NT2/D1 (cell line): ENCODE results near the gene MAD1L1.

Source experiments
- DNase-seq: peaks from one replicate; pipeline ENCODE4 v3.0.0-alpha.2; 2011; ENCODE audit warnings: low read depth, low spot score
- H3K27me3 ChIP-seq: 2 replicates; pipeline ENCODE4 v1.6.0; 2011; ENCODE audit warnings: mild to moderate bottlenecking; ENCODE audit not compliant: insufficient read length, insufficient read depth
- H3K36me3 ChIP-seq: 2 replicates; pipeline ENCODE4 v1.6.1; 2011; ENCODE audit warnings: mild to moderate bottlenecking, low read length, mixed read lengths; ENCODE audit not compliant: insufficient read depth, insufficient read length
- H3K4me1 ChIP-seq: 2 replicates; pipeline ENCODE4 v1.5.1; 2011; ENCODE audit not compliant: insufficient read depth, insufficient read length
- H3K4me3 ChIP-seq: 2 replicates; pipeline ENCODE4 v1.5.1; 2011; ENCODE audit warnings: low read depth; ENCODE audit not compliant: insufficient read length
- H3K9ac ChIP-seq: 2 replicates; pipeline ENCODE4 v1.6.0; 2011; ENCODE audit warnings: low read depth; ENCODE audit not compliant: insufficient read length
- H3K9me3 ChIP-seq: 2 replicates; pipeline ENCODE4 v1.5.1; 2011; ENCODE audit warnings: mild to moderate bottlenecking, low read length; ENCODE audit not compliant: insufficient read depth
- SUZ12 ChIP-seq: IDR thresholded peaks from 2 replicates; pipeline ENCODE4 v1.6.1; 2011; ENCODE audit not compliant: insufficient read length, insufficient read depth; ENCODE audit errors: extremely low read depth
- YY1 ChIP-seq: IDR thresholded peaks from 2 replicates; pipeline ENCODE4 v1.6.1; 2011; ENCODE audit not compliant: insufficient read length, insufficient read depth
- ZNF274 ChIP-seq: IDR thresholded peaks from 2 replicates; pipeline ENCODE4 v1.6.1; 2011; ENCODE audit warnings: mild to moderate bottlenecking, low read depth, low read length

Gene MAD1L1

GRCh38 chr7:1787681-1788235 is 445.0 kb downstream of the MAD1L1 start:
- Histone ChIP-seq H3K9ac (no peak overlapping the region), H3K4me3 (no peak overlapping the region), H3K36me3 (no peaks in the 10 kb centered on the region), H3K27me3 (no peaks in the 10 kb centered on the region), H3K9me3 (peaks cover 12% of the 10 kb centered on the region), H3K4me1 (no peaks in the 10 kb centered on the region)
- DNase-seq: no peak
- no peak for TF ChIP-seq ZNF274
- no peak for TF ChIP-seq SUZ12
- TF ChIP-seq YY1: no peak

GRCh38 chr7:1787241-1787640 is 445.5 kb downstream of the MAD1L1 start:
- H3K4me1 ChIP-seq: no peaks in the 10 kb centered on the region
- H3K36me3 ChIP-seq: no peaks in the 10 kb centered on the region
- no peak overlapping the region for H3K4me3 ChIP-seq
- H3K27me3 ChIP-seq: no peaks in the 10 kb centered on the region
- no peak for DNase-seq
- H3K9me3 ChIP-seq: peaks cover 12% of the 10 kb centered on the region
- TF ChIP-seq YY1 (no peak), SUZ12 (no peak), ZNF274 (no peak)
- H3K9ac ChIP-seq: no peak overlapping the region

GRCh38 chr7:1785839-1786238 is 446.9 kb downstream of the MAD1L1 start:
- no peaks in the 10 kb centered on the region for H3K4me1 ChIP-seq
- no peaks in the 10 kb centered on the region for H3K36me3 ChIP-seq
- H3K9ac ChIP-seq: no peak overlapping the region
- TF ChIP-seq SUZ12 (no peak), YY1 (no peak), ZNF274 (no peak)
- no peaks in the 10 kb centered on the region for H3K27me3 ChIP-seq
- no peak for DNase-seq
- H3K9me3 ChIP-seq: peaks cover 12% of the 10 kb centered on the region
- no peak overlapping the region for H3K4me3 ChIP-seq

- Histone ChIP-seq H3K9ac (no peak overlapping the region), H3K4me1 (no peaks in the 10 kb centered on the region), H3K4me3 (no peak overlapping the region), H3K9me3 (peaks cover 20% of the 10 kb centered on the region), H3K36me3 (no peaks in the 10 kb centered on the region), H3K27me3 (peaks cover 3% of the 10 kb centered on the region)
- no peak for TF ChIP-seq YY1
- DNase-seq: no peak
These were observed 451.4 kb downstream of the MAD1L1 start for GRCh38 chr7:1781369-1781768.

- Histone ChIP-seq H3K27me3 (peaks cover 3% of the 10 kb centered on the region), H3K4me3 (no peak overlapping the region), H3K36me3 (no peaks in the 10 kb centered on the region), H3K4me1 (no peaks in the 10 kb centered on the region), H3K9ac (no peak overlapping the region), H3K9me3 (peaks cover 18% of the 10 kb centered on the region)
- DNase-seq: no peak
- no peak for TF ChIP-seq YY1
- TF ChIP-seq ZNF274: no peak
- no peak for TF ChIP-seq SUZ12
These were observed 453.3 kb downstream of the MAD1L1 start for GRCh38 chr7:1779445-1779844.

GRCh38 chr7:1777122-1777521 is 455.6 kb downstream of the MAD1L1 start:
- TF ChIP-seq ZNF274 (no peak), SUZ12 (no peak), YY1 (no peak)
- H3K9me3 ChIP-seq: peaks cover 18% of the 10 kb centered on the region
- no peak for DNase-seq

GRCh38 chr7:1775389-1775788 is 457.4 kb downstream of the MAD1L1 start:
- DNase-seq: no peak
- peaks cover 3% of the 10 kb centered on the region for H3K27me3 ChIP-seq
- H3K4me1 ChIP-seq: no peaks in the 10 kb centered on the region
- H3K36me3 ChIP-seq: no peaks in the 10 kb centered on the region
- no peak overlapping the region for H3K4me3 ChIP-seq
- peaks cover 18% of the 10 kb centered on the region for H3K9me3 ChIP-seq
- TF ChIP-seq YY1 (no peak), SUZ12 (no peak), ZNF274 (no peak)
- H3K9ac ChIP-seq: no peak overlapping the region

More at GRCh38 chr7:1777122-1777521, 455.6 kb downstream of the MAD1L1 start:
- Histone ChIP-seq H3K4me3 (no peak overlapping the region), H3K27me3 (peaks cover 3% of the 10 kb centered on the region), H3K9ac (no peak overlapping the region), H3K4me1 (no peaks in the 10 kb centered on the region), H3K36me3 (no peaks in the 10 kb centered on the region)
